ENCODE data around the gene MS4A10.

MS4A10 gene

GRCh38 chr11:60841797-60842667 is 56.9 kb downstream of the MS4A10 start, which contains the start of gene CCDC86:
Gene CCDC86 (plus strand): TSS chr11:60842113. CDS start chr11:60842125, 12 bp downstream.
- Histone ChIP-seq H3K36me3 (ENCODE audit: control insufficient read depth, insufficient read depth, low read length) (no peaks in the 10 kb centered on the region), H3K4me1 (ENCODE audit: control insufficient read depth, insufficient read depth, low read length) (peaks cover 16% of the 10 kb centered on the region), H3K4me3 (ENCODE audit: low read length) (peak within 1 kb of the TSS; percentile 91), H3K27ac (ENCODE audit: low read depth, low read length) (peak within 1 kb of the TSS; percentile 33), H3K27me3 (ENCODE audit: control insufficient read depth, insufficient read depth, low read length) (no peaks in the 10 kb centered on the region), H3K9ac (ENCODE audit: low read length) (peak within 1 kb of the TSS; percentile 85)

GRCh38 chr11:60842668-60843600 is 57.8 kb downstream of the MS4A10 start:
- peak overlapping the region; percentile 23 for H3K27ac ChIP-seq (ENCODE audit: low read depth, low read length)
- H3K27me3 ChIP-seq (ENCODE audit: control insufficient read depth, insufficient read depth, low read length), result no peaks in the 10 kb centered on the region
- H3K9ac ChIP-seq (ENCODE audit: low read length), result peak overlapping the region; percentile 85
- peak overlapping the region; percentile 91 for H3K4me3 ChIP-seq (ENCODE audit: low read length)
- peaks cover 16% of the 10 kb centered on the region for H3K4me1 ChIP-seq (ENCODE audit: control insufficient read depth, insufficient read depth, low read length)
- H3K36me3 ChIP-seq (ENCODE audit: control insufficient read depth, insufficient read depth, low read length), result peaks cover 3% of the 10 kb centered on the region

GRCh38 chr11:60844045-60844869 is 59.1 kb downstream of the MS4A10 start:
- Histone ChIP-seq H3K27ac (ENCODE audit: low read depth, low read length) (no peak overlapping the region), H3K4me1 (ENCODE audit: control insufficient read depth, insufficient read depth, low read length) (peaks cover 16% of the 10 kb centered on the region), H3K36me3 (ENCODE audit: control insufficient read depth, insufficient read depth, low read length) (peaks cover 13% of the 10 kb centered on the region), H3K4me3 (ENCODE audit: low read length) (peak overlapping the region; percentile 18), H3K27me3 (ENCODE audit: control insufficient read depth, insufficient read depth, low read length) (no peaks in the 10 kb centered on the region), H3K9ac (ENCODE audit: low read length) (no peak overlapping the region)

DNA sequence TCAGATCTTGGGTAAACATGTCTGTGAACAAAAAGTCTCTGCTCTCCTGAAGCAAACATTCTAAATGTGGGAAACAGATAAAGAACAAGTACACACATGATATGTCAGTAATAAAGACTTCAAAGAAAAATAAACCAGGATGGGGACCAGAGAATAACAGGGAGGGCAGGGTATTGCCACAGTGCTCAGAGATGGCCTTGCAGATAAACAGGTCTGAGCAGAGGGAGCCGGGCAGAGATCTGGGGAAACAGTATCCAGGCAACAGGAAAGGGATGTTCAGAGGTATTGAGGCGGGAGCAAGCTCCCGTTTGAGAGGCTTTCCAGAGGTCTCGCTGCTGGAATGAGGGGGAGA is 59.7 kb downstream of the MS4A10 start:
- no peaks in the 10 kb centered on the region for H3K27me3 ChIP-seq (ENCODE audit: control insufficient read depth, insufficient read depth, low read length)
- H3K27ac ChIP-seq (ENCODE audit: low read depth, low read length), result no peak overlapping the region
- peaks cover 17% of the 10 kb centered on the region for H3K36me3 ChIP-seq (ENCODE audit: control insufficient read depth, insufficient read depth, low read length)
- H3K9ac ChIP-seq (ENCODE audit: low read length), result no peak overlapping the region
- H3K4me1 ChIP-seq (ENCODE audit: control insufficient read depth, insufficient read depth, low read length), result peaks cover 16% of the 10 kb centered on the region
- H3K4me3 ChIP-seq (ENCODE audit: low read length), result no peak overlapping the region

DNA sequence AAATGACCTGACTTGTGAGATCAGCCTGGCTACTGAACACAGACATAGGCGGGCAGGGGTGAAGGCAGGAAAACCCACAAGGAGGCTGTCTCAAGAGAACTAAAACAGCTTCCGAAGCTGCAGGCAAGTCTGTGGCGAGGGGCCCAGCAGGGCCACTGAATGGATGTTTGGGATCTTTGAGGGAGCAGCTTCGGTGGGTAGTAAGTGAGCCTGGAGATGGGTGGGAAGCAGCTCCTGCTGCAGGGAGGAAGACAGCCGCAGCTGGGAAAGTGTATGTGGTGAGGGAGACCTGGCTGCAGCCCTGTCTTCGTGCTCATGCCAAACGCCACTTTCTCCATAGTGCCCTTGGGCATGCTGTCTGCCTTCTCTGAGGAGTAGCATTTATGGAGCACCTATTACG is 60.2 kb downstream of the MS4A10 start:
- H3K4me3 ChIP-seq (ENCODE audit: low read length), result no peak overlapping the region
- H3K4me1 ChIP-seq (ENCODE audit: control insufficient read depth, insufficient read depth, low read length), result peaks cover 16% of the 10 kb centered on the region
- no peak overlapping the region for H3K9ac ChIP-seq (ENCODE audit: low read length)
- H3K27ac ChIP-seq (ENCODE audit: low read depth, low read length), result no peak overlapping the region
- peaks cover 17% of the 10 kb centered on the region for H3K36me3 ChIP-seq (ENCODE audit: control insufficient read depth, insufficient read depth, low read length)
- no peaks in the 10 kb centered on the region for H3K27me3 ChIP-seq (ENCODE audit: control insufficient read depth, insufficient read depth, low read length)

DNA sequence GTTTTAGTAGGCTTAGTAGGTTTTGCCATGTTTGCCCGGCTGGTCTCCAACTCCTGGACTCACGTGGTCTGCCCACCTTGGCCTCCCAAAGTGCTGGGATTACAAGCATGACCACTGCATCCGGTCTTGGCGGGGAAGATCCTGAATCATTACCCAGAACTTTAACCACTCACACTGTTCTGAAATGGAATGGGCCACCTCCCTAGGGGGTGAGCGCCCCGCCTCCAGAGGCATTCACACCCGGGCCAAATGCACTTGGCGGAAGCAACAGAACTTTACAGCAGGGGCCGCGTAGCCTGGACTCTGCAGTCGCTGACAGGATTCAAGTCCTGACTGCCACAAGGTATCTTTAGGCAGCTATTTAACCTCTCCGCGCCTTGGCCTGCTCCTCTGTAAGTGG is 62.1 kb downstream of the MS4A10 start:
- H3K27ac ChIP-seq (ENCODE audit: low read depth, low read length), result no peak overlapping the region

DNA sequence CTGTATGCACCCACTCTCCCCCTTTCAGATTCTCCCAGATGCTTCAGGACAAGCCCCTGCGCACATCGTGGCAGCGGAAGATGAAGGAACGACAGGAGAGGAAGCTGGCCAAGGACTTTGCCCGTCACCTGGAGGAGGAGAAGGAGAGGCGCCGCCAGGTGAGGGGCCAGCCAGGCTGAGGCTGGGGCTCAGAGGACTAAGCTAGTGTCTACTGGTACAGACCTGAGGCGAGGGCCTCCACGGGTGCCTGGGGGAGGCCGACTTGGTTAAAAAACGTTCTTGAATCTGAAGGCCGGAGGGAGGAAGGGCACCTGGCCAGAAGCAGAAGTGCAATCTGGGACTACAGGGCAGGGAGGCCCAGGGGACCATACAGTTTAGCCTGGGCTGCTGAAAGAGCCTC is 62.8 kb downstream of the MS4A10 start:
- Histone ChIP-seq H3K36me3 (ENCODE audit: control insufficient read depth, insufficient read depth, low read length) (peaks cover 21% of the 10 kb centered on the region), H3K27me3 (ENCODE audit: control insufficient read depth, insufficient read depth, low read length) (no peaks in the 10 kb centered on the region), H3K9ac (ENCODE audit: low read length) (no peak overlapping the region), H3K4me3 (ENCODE audit: low read length) (no peak overlapping the region), H3K27ac (ENCODE audit: low read depth, low read length) (no peak overlapping the region), H3K4me1 (ENCODE audit: control insufficient read depth, insufficient read depth, low read length) (peaks cover 7% of the 10 kb centered on the region)

More for the DNA sequence above, 62.1 kb downstream of the MS4A10 start:
- no peak overlapping the region for H3K4me3 ChIP-seq (ENCODE audit: low read length)
- no peaks in the 10 kb centered on the region for H3K27me3 ChIP-seq (ENCODE audit: control insufficient read depth, insufficient read depth, low read length)
- H3K36me3 ChIP-seq (ENCODE audit: control insufficient read depth, insufficient read depth, low read length), result peaks cover 21% of the 10 kb centered on the region
- peaks cover 9% of the 10 kb centered on the region for H3K4me1 ChIP-seq (ENCODE audit: control insufficient read depth, insufficient read depth, low read length)
- H3K9ac ChIP-seq (ENCODE audit: low read length), result no peak overlapping the region

- no peak overlapping the region for H3K4me3 ChIP-seq (ENCODE audit: low read length)
- H3K27ac ChIP-seq (ENCODE audit: low read depth, low read length), result no peak overlapping the region
- peaks cover under 1% of the 10 kb centered on the region for H3K4me1 ChIP-seq (ENCODE audit: control insufficient read depth, insufficient read depth, low read length)
- H3K27me3 ChIP-seq (ENCODE audit: control insufficient read depth, insufficient read depth, low read length), result no peaks in the 10 kb centered on the region
- peaks cover 21% of the 10 kb centered on the region for H3K36me3 ChIP-seq (ENCODE audit: control insufficient read depth, insufficient read depth, low read length)
- H3K9ac ChIP-seq (ENCODE audit: low read length), result no peak overlapping the region
These were observed 63.6 kb downstream of the MS4A10 start for GRCh38 chr11:60848714-60849151.

DNA sequence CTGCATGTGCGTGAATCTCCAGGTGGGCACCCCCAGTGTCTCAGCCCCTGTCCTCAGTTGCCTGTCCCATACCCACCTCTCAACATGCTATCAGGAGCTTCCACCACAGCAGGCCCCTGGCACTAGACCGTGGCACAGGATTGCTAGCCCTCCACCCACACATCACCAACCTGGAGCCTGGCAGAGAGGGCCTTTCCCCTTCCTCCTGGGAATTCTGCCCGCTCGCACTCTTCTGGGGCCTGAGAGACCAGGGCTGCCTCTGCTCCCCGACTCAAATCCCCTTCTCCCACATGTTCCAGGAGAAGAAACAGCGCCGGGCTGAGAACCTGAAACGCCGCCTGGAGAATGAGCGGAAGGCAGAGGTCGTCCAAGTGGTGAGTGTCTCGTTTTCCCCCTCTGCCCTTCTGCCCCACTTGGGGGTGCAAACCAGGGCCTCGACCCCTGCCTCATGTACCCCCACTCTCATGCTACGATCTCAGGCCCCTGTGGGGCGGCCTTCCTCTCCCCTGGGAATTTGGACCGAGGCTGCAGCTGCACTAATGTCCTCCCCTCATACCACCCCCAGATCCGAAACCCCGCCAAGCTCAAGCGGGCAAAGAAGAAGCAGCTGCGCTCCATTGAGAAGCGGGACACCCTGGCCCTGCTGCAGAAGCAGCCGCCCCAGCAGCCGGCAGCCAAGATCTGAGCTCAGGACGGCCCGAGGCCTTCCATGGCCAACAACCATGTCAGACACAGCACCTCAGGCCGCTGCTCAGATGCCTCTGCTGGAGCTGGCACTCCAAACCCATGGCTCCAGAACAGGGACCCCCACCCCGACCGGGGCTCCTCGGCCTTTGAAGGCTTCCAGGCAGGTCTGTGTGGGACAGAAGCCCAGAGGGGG is 64.7 kb downstream of the MS4A10 start:
- Histone ChIP-seq H3K9ac (ENCODE audit: low read length) (no peak overlapping the region), H3K27ac (ENCODE audit: low read depth, low read length) (no peak overlapping the region), H3K27me3 (ENCODE audit: control insufficient read depth, insufficient read depth, low read length) (no peaks in the 10 kb centered on the region), H3K36me3 (ENCODE audit: control insufficient read depth, insufficient read depth, low read length) (peaks cover 21% of the 10 kb centered on the region), H3K4me3 (ENCODE audit: low read length) (no peak overlapping the region), H3K4me1 (ENCODE audit: control insufficient read depth, insufficient read depth, low read length) (no peaks in the 10 kb centered on the region)
